Thyroid gland (tissue), 4 donors: ENCODE results near the gene DTD1. TPM values are rescaled to one million over a fixed set of nuclear protein-coding genes. Genes with fewer than 3 reads are reported as not detected.

Source experiments
- DNase-seq, 2 donors: peaks; one replicate each; pipeline ENCODE4 v3.0.0-alpha.2; 2019
- H3K27ac ChIP-seq, 3 donors: fragments of 200-600 bp; sonication (generic); 1 replicate in 2 of 3; 2 replicates in 1 of 3; pipeline ENCODE4 v1.5.1; 2016 to 2019; ENCODE audit warnings: mild to moderate bottlenecking in 1 of 3, moderate library complexity in 1 of 3
- H3K27me3 ChIP-seq: fragments of 200-600 bp; sonication (generic); one replicate; pipeline ENCODE4 v1.5.1; 2019
- H3K36me3 ChIP-seq, 2 donors: fragments of 200-600 bp; sonication (generic); one replicate each; pipeline ENCODE4 v1.5.1; 2016 to 2019
- H3K4me1 ChIP-seq, 2 donors: fragments of 200-600 bp; sonication (generic); one replicate each; pipeline ENCODE4 v1.5.1; 2017 to 2019
- H3K4me3 ChIP-seq, 3 donors: fragments of 200-600 bp; sonication (generic); replicated peaks in 1 of 3; 1 replicate in 2 of 3; 2 replicates in 1 of 3; pipeline ENCODE4 v1.5.1; 2016; ENCODE audit warnings: mild to moderate bottlenecking in 1 of 3
- H3K9me3 ChIP-seq: fragments of 200-600 bp; sonication (generic); one replicate; pipeline ENCODE4 v1.5.1; 2017
- POLR2A ChIP-seq, 2 donors: fragments of 450-650 bp; IDR thresholded peaks; one replicate each; pipeline ENCODE4 v1.6.1; 2017; ENCODE audit warnings: antibody characterized with exemption in 2 of 2, mild to moderate bottlenecking in 2 of 2, moderate library complexity in 1 of 2
- WGBS, 2 donors: methylation state at CpG; one replicate each; pipeline ENCODE4 v1.1.5; 2017; 5-methylcytosine and 5-hydroxymethylcytosine counted together
- intact Hi-C: fragments of 100-400 bp; cut with DNase I; formaldehyde crosslinking; loops from one replicate; pipeline ENCODE4 v1.15.1; 2023
- total RNA-seq, 4 donors: library from RNA; depleted of rRNA; stranded (reverse); fragments of >200 nt; gene quantifications; one replicate each; pipeline ENCODE4 v1.2.3, GENCODE V29; 2016
- TF ChIP-seq, protein P1 (sequence below), 6 experiments: fragments of 200-600 bp in 3 of 6; fragments of 450-650 bp in 3 of 6; sonication (generic) in 3 of 6; IDR thresholded peaks; one replicate each; pipeline ENCODE4 v1.5.1; 2016 to 2019; ENCODE audit warnings: antibody characterized with exemption in 6 of 6, mild to moderate bottlenecking in 2 of 6, inconsistent platforms in 1 of 6, moderate library complexity in 1 of 6

Gene DTD1
- total RNA-seq, 4 donors from 2014 or later: 42.7 to 57.6 (median 52.4) TPM

DNA sequence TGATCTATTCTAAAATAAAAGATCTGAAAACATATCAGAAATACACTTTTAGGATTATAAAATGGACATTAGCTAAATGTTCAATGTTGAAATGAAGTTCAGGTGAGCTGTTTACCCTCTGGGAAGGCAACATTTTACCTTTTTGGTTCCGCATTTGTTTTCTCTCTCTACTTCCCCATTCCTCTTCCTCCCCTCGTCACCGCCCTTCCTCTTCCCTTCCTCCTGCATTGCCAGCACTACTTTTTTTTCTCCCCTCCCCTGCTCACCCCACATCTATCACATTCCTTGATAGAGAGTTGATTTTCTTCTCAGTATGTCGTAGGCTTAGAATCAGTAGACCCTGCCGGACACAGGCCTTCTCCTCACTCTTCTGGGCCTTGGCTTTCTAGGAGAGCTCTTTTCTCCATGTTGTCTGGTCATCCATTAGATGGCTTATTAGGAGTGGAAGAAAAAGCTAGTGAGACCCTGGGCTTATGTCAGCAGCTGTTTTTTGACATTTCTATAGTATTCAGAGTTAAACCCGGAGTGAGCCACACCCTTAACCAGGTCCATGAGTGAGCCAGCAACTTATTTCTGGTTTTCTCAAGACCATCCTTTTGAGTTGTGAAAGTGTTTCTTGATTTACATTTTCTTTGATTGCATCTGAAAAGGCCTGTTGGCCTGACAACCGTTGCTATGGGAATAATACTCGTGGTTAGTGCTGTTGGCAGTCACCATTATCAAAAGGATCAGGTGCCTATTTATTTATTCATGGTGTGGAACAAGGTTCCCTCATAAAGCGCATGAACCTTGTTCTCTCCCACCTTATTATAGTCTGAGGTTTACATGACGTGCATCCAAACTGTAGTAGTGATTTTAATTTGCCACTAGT is 90.9 kb downstream of the DTD1 start:
- 75 to 80% methylated on average over 10 of the region's 10 CpGs for WGBS, 2 donors
- H3K9me3 ChIP-seq: no peaks in the 10 kb centered on the region
- no peak overlapping the region for H3K27ac ChIP-seq
- no peaks in the 10 kb centered on the region for H3K36me3 ChIP-seq
- no peak overlapping the region for H3K4me3 ChIP-seq
- TF ChIP-seq, protein P1, sequence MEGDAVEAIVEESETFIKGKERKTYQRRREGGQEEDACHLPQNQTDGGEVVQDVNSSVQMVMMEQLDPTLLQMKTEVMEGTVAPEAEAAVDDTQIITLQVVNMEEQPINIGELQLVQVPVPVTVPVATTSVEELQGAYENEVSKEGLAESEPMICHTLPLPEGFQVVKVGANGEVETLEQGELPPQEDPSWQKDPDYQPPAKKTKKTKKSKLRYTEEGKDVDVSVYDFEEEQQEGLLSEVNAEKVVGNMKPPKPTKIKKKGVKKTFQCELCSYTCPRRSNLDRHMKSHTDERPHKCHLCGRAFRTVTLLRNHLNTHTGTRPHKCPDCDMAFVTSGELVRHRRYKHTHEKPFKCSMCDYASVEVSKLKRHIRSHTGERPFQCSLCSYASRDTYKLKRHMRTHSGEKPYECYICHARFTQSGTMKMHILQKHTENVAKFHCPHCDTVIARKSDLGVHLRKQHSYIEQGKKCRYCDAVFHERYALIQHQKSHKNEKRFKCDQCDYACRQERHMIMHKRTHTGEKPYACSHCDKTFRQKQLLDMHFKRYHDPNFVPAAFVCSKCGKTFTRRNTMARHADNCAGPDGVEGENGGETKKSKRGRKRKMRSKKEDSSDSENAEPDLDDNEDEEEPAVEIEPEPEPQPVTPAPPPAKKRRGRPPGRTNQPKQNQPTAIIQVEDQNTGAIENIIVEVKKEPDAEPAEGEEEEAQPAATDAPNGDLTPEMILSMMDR (IDR thresholded peaks at IDR 0.05): no peak
- no peak for TF ChIP-seq POLR2A (IDR thresholded peaks at IDR 0.05)
- no peaks in the 10 kb centered on the region for H3K27me3 ChIP-seq
- peaks cover 0 to 15% of the 10 kb centered on the region in 2 donors for H3K4me1 ChIP-seq
- DNase-seq: no peak
- intact Hi-C loops: no loop called here

- Histone ChIP-seq H3K27ac (no peak overlapping the region), H3K36me3 (no peaks in the 10 kb centered on the region), H3K4me1 (no peaks in the 10 kb centered on the region), H3K9me3 (no peaks in the 10 kb centered on the region), H3K4me3 (no peak overlapping the region), H3K27me3 (no peaks in the 10 kb centered on the region)
- TF ChIP-seq POLR2A (IDR thresholded peaks at IDR 0.05): no peak
- TF ChIP-seq, protein P1 (IDR thresholded peaks at IDR 0.05): no peak
- no peak for DNase-seq
- intact Hi-C loops: no loop called here
Measured at GRCh38 chr20:18683839-18684238, 96.0 kb downstream of the DTD1 start.

- DNase-seq: no peak
- no peaks in the 10 kb centered on the region for H3K4me1 ChIP-seq
- intact Hi-C loops: no loop called here
- H3K27me3 ChIP-seq: no peaks in the 10 kb centered on the region
- 99% methylated on average over 2 of the region's 2 CpGs for WGBS, 2 donors
- no peaks in the 10 kb centered on the region for H3K9me3 ChIP-seq
- H3K27ac ChIP-seq: no peak overlapping the region
- TF ChIP-seq, protein P1 (IDR thresholded peaks at IDR 0.05): no peak
- no peak for TF ChIP-seq POLR2A (IDR thresholded peaks at IDR 0.05)
- no peaks in the 10 kb centered on the region for H3K36me3 ChIP-seq
- no peak overlapping the region for H3K4me3 ChIP-seq
Measured at GRCh38 chr20:18684775-18685174, 96.9 kb downstream of the DTD1 start.

GRCh38 chr20:18685406-18685805 is 97.6 kb downstream of the DTD1 start:
- 89 to 97% methylated on average over 4 to 5 of the region's 5 CpGs for WGBS, 2 donors
- TF ChIP-seq, protein P1 (IDR thresholded peaks at IDR 0.05): no peak
- no peak for TF ChIP-seq POLR2A (IDR thresholded peaks at IDR 0.05)

DNA sequence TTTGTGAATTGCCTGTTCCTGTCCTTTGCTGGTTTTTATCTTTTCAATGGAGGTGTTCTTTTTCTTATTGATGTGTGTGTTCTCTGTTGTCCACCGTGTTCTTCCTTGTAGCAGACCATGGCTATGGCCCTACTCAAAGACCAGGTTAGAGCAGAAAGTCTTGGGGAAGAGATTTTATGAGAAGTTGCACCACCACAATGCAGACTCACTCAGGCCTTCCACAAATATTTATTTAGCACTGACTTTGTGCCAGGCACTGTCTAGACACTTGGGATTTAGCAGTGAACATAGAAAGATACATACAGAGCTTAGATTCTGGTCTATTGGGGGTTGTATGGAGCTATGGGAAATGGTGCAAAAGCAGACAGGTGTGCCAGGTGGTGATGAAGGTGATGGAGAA is 98.8 kb downstream of the DTD1 start:
- H3K4me1 ChIP-seq: no peaks in the 10 kb centered on the region
- TF ChIP-seq, protein P1 (IDR thresholded peaks at IDR 0.05): no peak
- TF ChIP-seq POLR2A (IDR thresholded peaks at IDR 0.05): no peak
- no peak overlapping the region for H3K4me3 ChIP-seq
- intact Hi-C loops: no loop called here
- H3K9me3 ChIP-seq: no peaks in the 10 kb centered on the region
- H3K27me3 ChIP-seq: no peaks in the 10 kb centered on the region
- DNase-seq: no peak
- WGBS, 2 donors: 62 to 83% methylated on average over 1 of the region's 1 CpG
- H3K36me3 ChIP-seq: no peaks in the 10 kb centered on the region
- no peak overlapping the region for H3K27ac ChIP-seq

More at GRCh38 chr20:18685406-18685805, 97.6 kb downstream of the DTD1 start:
- Histone ChIP-seq H3K36me3 (no peaks in the 10 kb centered on the region), H3K27ac (no peak overlapping the region), H3K9me3 (no peaks in the 10 kb centered on the region), H3K27me3 (no peaks in the 10 kb centered on the region), H3K4me1 (no peaks in the 10 kb centered on the region), H3K4me3 (no peak overlapping the region)
- DNase-seq: no peak
- intact Hi-C loops: no loop called here
